Omental fat pad (tissue), 4 donors: ENCODE results near the gene TMEM147. TPM values are rescaled to one million over a fixed set of nuclear protein-coding genes. Genes with fewer than 3 reads are reported as not detected.
"Not testable (repeated sequence)": the region's sequence is repeated elsewhere in the genome, so short reads cannot be mapped to it uniquely, and the experiment has no call there.

Experiments used
- ATAC-seq: fragments of 150-250 bp; one replicate; pipeline ENCODE4 v1.9.1; 2016; ENCODE audit warnings: mild to moderate bottlenecking, moderate library complexity; ENCODE audit not compliant: low FRiP score
- DNase-seq: peaks from one replicate; pipeline ENCODE4 v3.0.0-alpha.2; 2019; ENCODE audit warnings: low spot score
- CTCF ChIP-seq, 3 donors: fragments of 450-650 bp; IDR thresholded peaks; one replicate each; pipeline ENCODE4 v1.5.1; 2016 to 2017; ENCODE audit warnings: antibody characterized with exemption in 3 of 3, mild to moderate bottlenecking in 3 of 3, moderate library complexity in 2 of 3
- total RNA-seq, 4 donors: library from RNA; depleted of rRNA; stranded (reverse); fragments of >200 nt; gene quantifications; one replicate each; pipeline ENCODE4 v1.1.0, GENCODE V29; 2016

Gene TMEM147
- total RNA-seq, 4 donors from 2014 or later: 67.1 to 114 (median 74.5) TPM

GRCh38 chr19:35577918-35578317 lies 32.5 kb downstream of the TMEM147 start:
- no peak for TF ChIP-seq CTCF (IDR thresholded peaks at IDR 0.05)
- DNase-seq (no peak), ATAC-seq (no peak)

GRCh38 chr19:35578707-35579106 lies 33.3 kb downstream of the TMEM147 start:
- ATAC-seq (no peak), DNase-seq (no peak)
- TF ChIP-seq CTCF (IDR thresholded peaks at IDR 0.05): no peak

GRCh38 chr19:35582760-35583159 lies 37.3 kb downstream of the TMEM147 start:
- no peak for TF ChIP-seq CTCF (IDR thresholded peaks at IDR 0.05)
- ATAC-seq: no peak
- no peak for DNase-seq

GRCh38 chr19:35585848-35586247 lies 40.4 kb downstream of the TMEM147 start, which contains the start of gene PMIS2:
PMIS2 (plus strand) TSS chr19:35586173; CDS start chr19:35586260, 87 bp downstream.
- no peak for ATAC-seq

GRCh38 chr19:35587321-35587720 lies 41.9 kb downstream of the TMEM147 start:
- no peak for TF ChIP-seq CTCF (IDR thresholded peaks at IDR 0.05)
- DNase-seq: no peak
- ATAC-seq: no peak

More at GRCh38 chr19:35585848-35586247, 40.4 kb downstream of the TMEM147 start, which contains the start of gene PMIS2:
- DNase-seq: no peak
- TF ChIP-seq CTCF (IDR thresholded peaks at IDR 0.05): no peak

- no peak for TF ChIP-seq CTCF (IDR thresholded peaks at IDR 0.05)
- ATAC-seq (no peak), DNase-seq (no peak)
Measured at GRCh38 chr19:35590875-35591274, 45.4 kb downstream of the TMEM147 start.

- ATAC-seq (no peak), DNase-seq (no peak)
- no peak for TF ChIP-seq CTCF (IDR thresholded peaks at IDR 0.05)
Measured at GRCh38 chr19:35592226-35592625, 46.8 kb downstream of the TMEM147 start.

GRCh38 chr19:35595026-35595425 lies 49.6 kb downstream of the TMEM147 start:
- not testable (repeated sequence) for DNase-seq, ATAC-seq
